VCaP (cell line): ENCODE data around the gene ALKBH6.

Experiments
- H3K27ac ChIP-seq: fragments of 450-650 bp; 2 replicates; pipeline ENCODE4 v1.5.1; 2017
- TF ChIP-seq, protein P1 (sequence below): fragments of 450-650 bp; conservative IDR thresholded peaks from 2 replicates; pipeline ENCODE4 v1.5.1; 2017; ENCODE audit warnings: mild to moderate bottlenecking, moderate library complexity

Gene ALKBH6

DNA sequence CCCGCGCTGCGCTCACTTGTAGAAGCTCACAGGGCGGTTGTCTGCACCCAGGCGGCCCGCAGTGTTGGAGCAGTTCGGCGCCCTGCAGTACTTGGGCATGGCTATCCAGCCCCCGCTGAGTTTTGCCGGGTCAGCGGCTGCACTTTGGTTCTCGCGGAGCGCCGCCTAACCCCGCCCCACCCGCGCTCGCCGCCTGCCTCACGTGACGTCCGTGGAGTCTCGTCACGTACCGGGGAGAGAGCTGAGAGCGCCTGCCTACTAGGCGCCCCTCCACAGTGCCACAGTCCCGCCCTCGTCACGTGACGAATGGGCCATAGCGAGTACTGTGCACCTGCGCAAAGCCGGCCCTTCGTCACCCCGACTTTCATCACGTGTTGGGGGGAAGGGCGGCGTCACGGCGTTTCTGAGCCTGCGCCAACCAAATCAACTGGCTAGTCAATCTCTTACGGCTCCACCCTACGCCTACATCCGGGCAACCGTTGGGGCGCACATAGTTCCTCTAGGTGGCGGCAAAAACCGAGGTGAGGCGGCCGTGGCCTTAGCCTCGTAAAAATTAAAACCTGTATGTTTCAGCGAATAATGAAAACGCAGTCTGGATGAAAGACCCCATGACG lies 40.2 kb upstream of the ALKBH6 start, which contains the start of gene THAP8:
Gene THAP8 (minus strand): TSS at position 167 of the 614 bp plus-strand sequence. CDS start 68 bp downstream, at position 99.
- H3K27ac ChIP-seq, result peak within 1 kb of the TSS; percentile 91

DNA sequence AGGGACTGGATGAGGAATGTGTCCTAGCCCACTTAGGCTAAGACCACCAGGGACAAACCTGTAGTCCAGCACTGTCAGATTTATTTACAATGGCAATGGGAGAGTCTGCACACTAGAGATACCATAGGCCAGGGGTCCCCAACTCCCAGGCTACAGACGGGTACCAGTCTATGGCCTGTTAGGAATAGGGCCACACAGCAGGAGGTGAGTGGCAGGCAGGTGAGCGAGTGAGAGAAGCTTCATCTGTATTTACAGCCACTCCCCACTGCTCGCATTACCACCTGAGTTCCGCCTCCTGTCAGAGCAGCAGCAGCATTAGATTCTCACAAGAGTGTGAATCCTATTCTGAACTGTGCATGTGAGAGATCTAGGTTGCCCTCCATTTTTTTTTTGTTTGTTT lies 37.6 kb upstream of the ALKBH6 start:
- no peak overlapping the region for H3K27ac ChIP-seq
- TF ChIP-seq, protein P1, sequence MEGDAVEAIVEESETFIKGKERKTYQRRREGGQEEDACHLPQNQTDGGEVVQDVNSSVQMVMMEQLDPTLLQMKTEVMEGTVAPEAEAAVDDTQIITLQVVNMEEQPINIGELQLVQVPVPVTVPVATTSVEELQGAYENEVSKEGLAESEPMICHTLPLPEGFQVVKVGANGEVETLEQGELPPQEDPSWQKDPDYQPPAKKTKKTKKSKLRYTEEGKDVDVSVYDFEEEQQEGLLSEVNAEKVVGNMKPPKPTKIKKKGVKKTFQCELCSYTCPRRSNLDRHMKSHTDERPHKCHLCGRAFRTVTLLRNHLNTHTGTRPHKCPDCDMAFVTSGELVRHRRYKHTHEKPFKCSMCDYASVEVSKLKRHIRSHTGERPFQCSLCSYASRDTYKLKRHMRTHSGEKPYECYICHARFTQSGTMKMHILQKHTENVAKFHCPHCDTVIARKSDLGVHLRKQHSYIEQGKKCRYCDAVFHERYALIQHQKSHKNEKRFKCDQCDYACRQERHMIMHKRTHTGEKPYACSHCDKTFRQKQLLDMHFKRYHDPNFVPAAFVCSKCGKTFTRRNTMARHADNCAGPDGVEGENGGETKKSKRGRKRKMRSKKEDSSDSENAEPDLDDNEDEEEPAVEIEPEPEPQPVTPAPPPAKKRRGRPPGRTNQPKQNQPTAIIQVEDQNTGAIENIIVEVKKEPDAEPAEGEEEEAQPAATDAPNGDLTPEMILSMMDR, result no peak

More for the DNA sequence above, 40.2 kb upstream of the ALKBH6 start, which contains the start of gene THAP8:
- TF ChIP-seq, protein P1, result peak; percentile 62

DNA sequence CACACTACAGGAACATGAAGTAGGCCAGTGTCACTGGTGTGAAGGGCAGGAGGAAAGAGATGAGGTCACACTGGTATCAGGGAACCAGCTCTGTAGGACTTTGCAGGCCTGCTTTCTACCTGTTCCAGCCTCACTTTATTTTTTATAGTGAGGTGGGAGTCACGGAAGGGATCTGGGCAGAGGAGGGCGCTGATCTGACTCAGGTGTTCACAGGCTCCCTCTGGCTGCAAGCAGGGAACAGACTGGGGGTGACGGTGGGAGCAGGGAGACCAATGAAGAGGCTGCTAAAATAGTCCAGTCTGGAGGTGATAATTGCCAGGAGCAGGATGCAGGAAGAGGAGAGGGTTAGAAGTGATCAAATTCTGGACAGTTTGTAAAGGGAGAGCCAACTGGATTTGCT lies 37.2 kb upstream of the ALKBH6 start:
- TF ChIP-seq, protein P1, result peak; percentile 25
- no peak overlapping the region for H3K27ac ChIP-seq

DNA sequence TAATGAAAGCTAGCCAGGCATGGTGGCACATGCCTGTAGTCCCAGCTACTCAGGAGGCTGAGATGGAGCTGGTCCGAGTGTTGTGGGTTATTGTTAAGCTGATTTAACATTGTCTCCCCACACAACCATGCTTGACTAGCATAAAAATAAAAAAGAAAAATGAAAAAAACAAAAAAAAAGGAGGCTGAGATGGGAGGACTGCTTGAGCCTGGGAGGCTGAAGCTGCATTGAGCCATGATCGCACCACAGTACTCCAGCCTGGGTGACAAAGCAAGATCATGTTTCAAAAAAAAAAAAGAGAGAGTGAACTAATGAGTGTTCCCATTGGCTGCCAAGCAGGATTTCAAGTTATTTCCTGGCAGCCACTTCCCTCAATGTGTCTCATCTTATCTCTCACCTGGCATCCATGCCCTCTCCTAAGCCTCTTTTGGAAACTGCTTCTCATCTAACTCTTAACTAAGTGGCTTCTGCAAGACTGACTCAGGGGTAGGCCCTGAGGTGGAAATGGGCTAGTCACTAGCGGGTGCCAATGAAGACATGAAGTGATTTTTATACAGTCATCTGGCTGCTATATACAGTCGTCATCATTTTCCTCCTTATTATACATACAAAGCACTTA lies 35.2 kb upstream of the ALKBH6 start:
- H3K27ac ChIP-seq, result no peak overlapping the region
- TF ChIP-seq, protein P1, result no peak

DNA sequence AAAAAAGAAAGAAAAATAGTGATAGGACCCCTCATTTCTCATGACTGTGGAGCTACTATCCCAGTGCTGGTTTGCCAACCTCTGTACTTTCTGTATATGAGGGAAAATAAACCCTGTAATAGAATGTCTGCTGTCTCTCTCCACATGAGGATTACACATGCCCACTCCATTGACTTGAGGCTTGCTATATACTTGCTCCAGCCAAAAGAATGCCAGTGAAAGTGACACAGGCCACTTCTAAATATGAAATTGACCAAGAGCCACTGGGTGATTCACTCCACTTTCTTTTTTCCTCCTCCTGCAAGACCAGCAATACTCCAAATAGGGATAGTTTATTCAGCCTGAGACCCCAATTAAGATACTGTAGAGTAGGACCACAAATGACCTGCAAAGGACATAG lies 33.8 kb upstream of the ALKBH6 start:
- TF ChIP-seq, protein P1, result no peak
- no peak overlapping the region for H3K27ac ChIP-seq

DNA sequence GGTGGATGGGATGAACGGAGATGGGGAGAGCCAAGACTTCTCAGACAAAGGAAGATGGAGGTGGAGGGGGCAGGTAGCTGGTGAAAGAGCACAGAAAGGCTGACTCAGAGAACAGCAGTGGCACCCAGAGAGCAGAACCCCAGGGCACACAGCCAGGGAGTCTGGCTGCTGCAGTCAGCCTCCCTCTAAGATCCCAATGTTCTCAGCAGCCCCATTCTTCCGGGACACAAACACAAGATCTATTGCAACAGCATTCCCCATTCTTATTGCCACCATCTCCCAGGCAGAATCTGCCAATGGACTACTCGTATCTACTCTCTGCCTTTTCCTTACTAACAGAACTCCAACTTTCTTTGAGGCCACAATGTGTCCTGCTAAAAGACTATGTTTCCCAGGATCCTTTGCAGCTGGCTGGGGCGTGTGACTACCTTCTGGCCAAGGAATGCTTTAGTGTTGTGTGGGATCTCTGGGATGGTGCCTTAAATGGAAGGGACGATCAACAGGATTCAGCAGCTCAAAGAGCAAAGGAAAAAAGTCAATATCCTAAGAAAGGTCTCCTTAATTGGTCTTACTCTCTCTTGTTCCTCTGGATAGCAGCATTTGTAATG lies 32.5 kb upstream of the ALKBH6 start:
- TF ChIP-seq, protein P1, result no peak
- no peak overlapping the region for H3K27ac ChIP-seq

DNA sequence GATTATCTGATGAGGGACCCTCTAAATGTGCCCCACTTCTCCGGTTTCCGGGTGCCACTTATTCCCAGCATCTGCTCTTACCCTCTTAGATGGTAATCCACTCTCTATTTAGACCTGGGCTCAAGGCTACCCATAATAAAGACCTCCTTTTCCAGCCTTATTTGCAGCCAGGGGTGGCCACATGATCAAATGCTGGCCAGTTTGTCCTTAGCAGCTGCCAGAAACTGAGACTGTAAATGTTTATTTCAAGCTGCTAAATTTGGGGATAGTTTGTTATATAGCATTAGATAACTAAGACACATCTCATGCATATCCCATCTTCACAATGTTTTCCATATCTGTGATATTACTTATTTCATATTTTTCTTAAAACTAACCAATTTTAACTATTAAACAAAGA lies 29.9 kb upstream of the ALKBH6 start:
- TF ChIP-seq, protein P1, result no peak
- H3K27ac ChIP-seq, result no peak overlapping the region
